Measurements from ENCODE around the gene HINFP.
"Not testable (repeated sequence)": the region's sequence is repeated elsewhere in the genome, so short reads cannot be mapped to it uniquely, and the experiment has no call there.

The HINFP gene

DNA sequence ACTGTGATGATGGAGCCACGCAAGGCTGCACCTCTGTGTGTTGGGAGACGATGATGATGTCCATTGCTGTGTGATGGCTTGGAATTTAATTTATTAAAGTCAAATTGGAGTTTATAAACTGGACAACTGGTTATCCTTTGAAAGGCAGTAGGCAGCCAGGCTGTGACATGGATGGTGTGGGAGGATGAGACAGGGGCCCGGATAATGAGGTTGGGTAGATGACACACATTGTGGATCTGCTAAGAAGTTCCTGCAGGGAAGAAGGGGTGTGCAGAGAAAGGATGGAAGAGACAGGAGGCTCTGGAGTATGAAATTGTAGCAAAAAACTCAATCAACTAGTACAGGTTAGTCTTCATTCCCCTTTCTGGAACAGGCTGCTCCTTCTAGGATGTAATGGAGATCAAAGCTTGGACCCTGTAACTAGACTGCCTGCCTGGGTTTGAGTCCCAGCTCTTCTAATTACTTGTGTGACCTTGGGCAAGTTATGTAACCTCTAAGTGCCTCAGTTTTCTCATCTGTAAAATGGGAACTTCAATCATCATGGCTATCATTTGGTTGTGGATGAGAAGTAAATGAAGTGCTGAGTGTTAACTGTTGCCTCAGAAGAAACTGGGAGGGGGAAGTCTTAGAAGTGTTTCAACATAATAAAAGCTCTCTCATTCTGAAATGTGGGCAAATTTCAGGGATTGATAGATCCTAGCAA lies 4.2 kb upstream of the HINFP start:
- DNase-seq (ENCODE audit: low read depth in 2 of 2): no peak

DNA sequence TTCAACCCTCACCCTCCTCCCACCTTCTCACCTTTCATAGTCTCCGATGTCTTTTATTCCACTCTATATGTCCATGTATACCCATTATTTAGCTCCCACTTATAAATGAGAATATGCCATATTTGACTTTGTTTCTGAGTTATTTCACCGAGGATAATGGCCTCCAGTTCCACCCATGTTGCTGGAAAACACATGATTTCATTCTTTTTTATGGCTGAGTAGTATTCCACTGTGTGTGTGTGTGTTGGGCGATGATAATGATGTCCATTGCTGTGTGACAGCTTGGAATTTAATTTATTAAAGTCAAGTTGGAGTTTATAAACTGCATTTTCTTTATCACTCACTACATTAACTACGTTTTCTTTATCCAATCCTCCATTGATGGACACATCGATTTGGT lies 3.2 kb upstream of the HINFP start:
- no peak for DNase-seq (ENCODE audit: low read depth in 2 of 2)

DNA sequence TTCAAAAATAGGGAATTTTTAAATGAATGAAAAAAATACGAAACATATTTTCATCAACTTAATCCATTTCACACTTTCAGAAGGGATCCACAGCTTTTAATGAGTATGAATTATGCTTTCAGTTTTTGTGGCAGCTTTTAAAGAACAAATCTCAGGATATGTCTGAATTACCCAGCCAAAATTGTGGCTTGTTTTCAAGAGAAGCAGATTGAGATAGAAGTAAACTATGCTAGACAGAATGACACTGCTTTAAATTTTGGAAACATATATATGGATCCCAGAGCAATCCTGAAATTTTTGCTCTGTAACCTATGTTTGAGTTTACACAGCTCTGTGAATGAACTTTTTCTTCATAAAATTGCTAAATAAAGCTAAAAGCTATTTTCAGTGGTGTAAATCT lies 2.4 kb upstream of the HINFP start:
- no peak for DNase-seq (ENCODE audit: low read depth in 2 of 2)

DNA sequence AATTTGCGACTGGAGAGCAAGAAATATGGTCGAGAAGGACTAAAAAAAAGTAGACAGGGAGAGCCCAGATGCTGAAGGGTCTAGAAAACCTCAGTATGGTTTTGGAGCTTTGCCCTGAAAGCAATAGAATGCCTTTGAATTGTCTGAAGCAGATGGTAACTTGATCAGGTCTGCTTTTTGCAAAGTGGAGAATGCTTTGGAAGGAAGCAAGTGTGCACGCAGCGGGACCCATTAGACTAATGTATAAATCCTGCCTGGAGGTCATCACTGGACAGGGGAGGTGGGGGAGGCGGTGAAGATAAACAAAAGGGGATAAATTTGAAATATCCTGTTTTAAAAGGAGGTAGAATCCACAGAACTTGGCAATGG lies 757 bp upstream of the HINFP start:
- no peak for DNase-seq (ENCODE audit: low read depth in 2 of 2)

DNA sequence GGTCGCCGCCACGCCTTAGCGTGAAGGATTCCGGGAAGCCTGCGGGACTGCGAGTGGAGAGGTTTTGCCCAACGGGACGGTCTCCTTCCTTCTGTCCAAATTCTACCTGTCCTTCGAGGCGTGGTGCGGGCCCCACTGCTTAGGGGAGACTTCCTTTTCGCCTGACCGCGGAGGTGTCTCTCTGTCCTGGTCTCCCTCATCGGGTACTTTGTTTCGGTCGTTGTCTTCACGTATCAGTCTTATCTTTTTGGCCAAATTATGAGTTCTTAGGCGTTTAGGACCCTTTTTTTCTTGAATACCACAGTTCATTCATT lies 388 bp downstream of the HINFP start:
- DNase-seq (ENCODE audit: low read depth in 2 of 2): peak in 1 of 2 donors; percentile 14

DNA sequence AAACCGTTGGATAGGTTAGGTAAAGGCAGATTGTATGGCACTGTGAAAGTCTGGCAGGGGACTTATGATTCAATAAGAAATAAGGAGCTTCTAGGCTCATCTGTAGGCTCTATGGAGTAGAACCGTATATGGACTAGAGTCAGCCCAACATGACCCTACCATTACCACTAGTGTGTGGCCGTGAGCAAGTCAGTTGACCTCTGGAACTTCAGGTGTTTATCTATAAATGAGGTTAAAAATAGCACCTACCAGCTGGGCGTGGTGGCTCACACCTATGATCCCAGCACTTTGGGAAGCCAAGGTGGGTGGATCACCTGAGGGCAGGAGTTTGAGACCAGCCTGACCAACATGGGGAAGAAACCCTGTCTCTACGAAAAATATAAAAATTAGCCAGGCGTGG lies 4.4 kb downstream of the HINFP start:
- no peak for DNase-seq (ENCODE audit: low read depth in 2 of 2)

DNA sequence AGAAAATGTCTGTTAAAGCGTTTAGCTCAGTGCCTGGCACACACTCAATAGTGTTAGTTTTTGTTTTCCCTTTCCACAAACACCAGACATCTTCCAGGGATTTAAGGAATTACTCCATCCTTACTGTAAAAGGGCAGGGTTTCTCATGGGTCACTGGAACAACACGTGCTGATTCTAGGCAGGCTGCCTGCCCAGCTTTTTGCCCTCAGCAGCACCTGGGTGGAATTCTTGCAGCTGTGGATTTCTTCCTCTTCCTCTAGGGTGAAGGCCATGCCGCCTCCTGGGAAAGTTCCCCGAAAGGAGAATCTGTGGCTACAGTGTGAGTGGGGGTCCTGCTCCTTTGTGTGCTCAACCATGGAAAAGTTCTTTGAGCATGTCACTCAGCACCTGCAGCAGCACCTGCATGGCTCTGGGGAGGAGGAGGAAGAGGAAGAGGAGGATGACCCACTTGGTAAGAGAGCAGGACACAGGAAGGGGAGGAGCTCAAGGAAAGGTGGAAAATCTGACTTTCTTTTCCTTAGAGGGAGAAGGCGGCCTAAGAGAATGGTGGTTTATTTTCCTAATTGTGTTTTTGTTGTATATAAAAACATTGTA lies 5.4 kb downstream of the HINFP start:
- no peak for DNase-seq (ENCODE audit: low read depth in 2 of 2)

DNA sequence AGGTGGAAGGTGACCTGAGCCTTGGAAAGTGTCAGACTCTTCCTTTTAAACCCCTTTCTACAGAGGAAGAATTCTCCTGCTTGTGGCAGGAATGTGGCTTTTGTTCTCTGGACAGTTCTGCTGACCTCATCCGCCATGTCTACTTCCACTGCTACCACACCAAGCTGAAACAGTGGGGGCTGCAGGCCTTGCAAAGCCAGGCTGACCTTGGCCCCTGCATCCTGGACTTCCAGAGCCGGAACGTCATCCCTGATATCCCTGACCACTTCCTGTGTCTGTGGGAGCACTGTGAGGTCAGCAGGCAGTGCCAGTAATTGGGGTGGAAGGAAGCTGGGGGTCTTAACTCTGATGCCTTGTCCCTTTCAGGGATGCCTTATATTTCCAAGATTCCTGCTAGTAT lies 9.3 kb downstream of the HINFP start:
- no peak for DNase-seq (ENCODE audit: low read depth in 2 of 2)

DNA sequence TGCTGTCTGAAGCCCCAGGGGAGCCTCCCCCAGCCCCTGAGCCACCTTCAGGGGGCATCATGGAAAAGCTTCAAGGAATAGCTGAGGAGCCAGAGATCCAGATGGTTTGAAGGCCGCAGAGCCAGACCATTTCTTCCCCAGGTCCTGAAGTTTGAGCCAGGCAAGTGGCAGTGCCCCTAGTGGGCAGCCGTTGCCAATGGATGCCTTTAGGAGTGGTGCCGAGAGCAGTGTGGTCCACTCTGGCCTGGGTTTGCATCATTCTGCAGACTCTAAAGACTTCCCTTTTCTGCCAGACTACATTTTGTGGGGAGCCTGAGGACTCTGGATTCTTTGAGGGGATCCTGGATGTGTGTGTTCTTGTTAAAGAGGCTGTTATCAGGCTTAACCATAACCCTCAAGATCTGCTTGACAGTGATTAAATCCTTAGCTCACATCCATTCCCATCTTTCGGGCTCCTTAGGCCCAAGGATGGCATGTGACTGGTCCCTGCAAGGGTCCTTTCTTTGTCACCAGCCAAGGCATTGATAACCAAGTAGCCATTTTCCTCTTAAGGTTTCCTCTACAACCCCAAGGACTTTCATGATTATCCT lies 13.1 kb downstream of the HINFP start:
- no peak for DNase-seq (ENCODE audit: low read depth in 2 of 2)

DNA sequence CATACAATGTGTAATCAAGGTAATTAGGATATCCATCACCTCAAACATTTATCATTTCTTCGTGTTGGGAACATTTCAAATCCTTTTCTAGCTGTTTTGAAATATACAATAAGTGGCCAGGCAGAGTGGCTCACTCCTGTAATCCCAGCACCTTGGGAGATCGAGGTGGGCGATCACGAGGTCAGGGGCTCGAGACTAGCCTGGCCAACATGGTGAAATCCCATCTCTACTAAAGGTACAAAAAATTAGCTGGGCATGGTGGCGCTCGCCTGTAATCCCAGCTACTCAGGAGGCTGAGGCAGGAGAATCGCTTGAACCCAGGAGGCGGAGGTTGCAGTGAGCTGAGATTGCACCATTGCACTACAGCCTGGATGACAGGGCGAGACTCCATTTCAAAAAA lies 17.9 kb downstream of the HINFP start:
- DNase-seq (ENCODE audit: low read depth in 2 of 2): not testable (repeated sequence)

DNA sequence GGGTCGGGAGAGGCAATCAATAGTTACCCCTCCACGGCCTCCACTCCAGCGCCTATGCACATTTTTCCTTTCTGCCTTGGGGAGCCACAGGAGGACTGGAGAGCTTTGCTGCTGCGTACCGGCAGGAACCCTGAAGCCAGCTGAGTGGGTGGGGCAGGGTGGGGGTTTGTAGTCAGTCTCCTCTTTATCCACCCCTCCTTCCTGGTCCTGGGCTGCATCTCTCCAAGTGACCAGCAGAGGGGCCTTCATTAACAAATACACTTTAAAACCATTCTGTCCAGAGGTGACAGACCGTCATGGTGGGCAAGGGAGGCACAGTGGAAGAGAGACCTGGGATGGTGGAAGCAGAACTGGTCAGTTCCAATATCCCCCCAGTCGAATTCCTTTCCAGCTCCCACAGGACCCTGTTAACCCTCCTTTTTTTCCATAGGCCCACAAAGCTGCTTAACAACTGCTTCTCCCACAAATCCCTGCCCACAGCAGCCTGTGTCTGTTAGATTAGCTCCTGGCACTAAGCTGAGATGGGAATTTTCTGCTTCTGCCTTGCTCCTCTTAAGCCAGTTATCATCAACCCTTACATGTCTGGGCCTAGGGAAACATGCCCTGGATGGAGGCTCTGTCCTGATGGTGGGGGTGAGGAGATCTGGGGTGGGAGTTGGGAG lies 23.6 kb downstream of the HINFP start:
- DNase-seq (ENCODE audit: low read depth in 2 of 2): no peak

DNA sequence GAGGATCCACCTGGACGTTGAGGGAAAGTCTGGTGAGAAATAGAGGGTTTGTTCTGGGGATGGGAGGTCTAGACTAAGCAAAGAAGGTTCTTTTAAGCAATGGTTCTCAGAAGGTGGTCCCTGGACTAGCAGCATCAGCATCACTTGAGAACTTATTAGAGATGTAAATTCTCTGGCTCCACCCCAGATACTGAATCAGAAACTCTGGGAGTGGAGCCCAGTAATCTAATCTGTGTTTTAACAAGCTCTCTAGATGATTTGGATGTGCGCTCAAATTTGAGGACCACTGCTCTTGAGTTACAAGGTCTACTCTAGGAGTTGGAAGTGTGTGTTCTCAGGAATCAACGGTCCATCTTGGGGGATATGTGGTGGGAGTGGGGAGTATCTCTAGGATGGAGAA lies 24.2 kb downstream of the HINFP start:
- no peak for DNase-seq (ENCODE audit: low read depth in 2 of 2)

DNA sequence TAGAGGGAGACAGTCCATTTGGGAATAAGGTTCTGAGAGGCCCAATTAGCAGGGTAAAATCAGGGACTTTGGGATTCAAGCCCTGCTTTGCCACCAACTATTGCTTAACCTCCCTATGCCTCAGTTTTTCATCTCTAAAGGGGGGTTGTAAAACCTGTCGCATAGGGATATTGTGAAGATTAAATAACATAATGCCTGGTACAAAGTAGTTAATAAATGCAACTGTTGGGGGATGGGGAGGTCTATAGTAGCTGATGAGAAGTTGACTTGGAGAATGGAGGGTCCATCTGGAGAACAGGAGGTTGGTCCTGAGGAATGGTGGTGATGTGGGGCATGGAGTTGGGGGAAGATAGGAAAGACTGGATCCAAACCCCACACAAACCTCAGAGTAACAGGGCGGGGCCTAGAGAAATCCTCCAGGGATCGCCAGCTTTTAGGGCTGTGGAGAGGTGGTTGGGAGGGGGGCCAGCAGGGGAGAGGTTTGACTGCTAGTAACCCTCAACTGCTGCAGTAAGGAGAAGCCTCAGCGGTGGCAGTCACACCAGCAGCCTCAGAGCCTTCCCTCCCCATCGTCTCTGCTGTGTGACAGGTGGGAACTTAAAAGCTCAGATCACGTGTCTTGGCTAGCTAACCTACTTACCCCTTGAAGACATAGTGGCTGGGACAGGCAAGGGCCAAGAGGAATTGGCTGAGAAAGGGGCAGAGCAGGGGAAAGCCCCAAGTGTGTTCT lies 26.4 kb downstream of the HINFP start:
- no peak for DNase-seq (ENCODE audit: low read depth in 2 of 2)

DNA sequence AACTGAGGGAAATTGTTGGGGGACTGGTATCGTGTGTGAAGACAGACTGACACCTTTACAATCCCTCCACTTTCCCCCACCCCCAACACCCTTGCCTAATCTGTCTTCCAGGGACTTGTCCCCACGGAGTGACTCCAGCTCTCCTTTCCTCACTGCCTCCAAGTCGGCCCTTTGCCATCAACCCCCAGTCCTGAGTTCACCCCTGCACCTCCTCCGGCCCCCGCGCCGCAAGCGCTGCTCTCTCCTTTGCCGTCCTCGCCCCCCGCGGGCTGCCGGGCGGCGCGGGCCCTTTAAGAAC lies 27.3 kb downstream of the HINFP start:
- DNase-seq (ENCODE audit: low read depth in 2 of 2): no peak

DNA sequence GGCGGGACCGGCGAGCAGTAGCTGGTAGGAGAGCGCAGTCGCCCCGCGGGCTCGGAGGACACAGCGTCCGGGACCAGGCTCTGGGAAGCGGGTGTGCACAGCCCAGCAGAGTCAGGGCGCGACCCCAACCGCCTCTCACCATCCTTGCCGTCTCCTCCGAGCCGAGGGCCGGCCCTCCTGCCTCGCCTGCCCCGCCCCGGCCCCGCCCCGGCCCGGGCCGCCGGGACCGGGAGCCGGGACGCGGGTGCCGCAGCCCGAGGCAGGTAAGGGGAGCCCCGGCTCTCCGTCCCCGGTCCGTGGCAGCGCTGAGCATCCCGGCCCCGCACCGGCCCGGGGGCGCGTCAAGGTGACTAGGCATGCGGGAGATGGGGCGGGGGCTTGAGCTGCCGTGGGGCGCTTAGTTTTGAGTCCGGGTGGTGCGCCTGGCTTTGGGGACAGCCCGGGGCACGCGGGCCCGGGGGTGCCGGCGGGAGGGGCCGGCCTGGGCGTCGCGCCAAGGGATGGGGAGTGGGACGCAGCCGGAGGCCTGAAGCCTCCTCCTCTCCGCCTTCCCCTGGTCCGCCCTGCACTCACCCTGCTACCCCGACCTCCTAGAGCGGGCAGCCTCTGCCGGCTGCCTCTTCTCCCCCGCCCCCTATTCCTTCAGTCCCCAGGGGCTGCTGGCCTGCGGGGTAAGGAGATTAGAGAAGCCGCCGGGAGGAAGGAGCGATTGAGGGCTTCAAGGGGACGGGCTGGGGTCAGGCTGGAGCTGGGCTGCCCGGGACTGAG lies 27.8 kb downstream of the HINFP start, which contains the start of gene ABCG4:
Gene ABCG4 (plus strand): TSS at position 35 of the 768 bp plus-strand sequence. CDS start 914 bp downstream, outside the sequence.
- no peak for DNase-seq (ENCODE audit: low read depth in 2 of 2)

DNA sequence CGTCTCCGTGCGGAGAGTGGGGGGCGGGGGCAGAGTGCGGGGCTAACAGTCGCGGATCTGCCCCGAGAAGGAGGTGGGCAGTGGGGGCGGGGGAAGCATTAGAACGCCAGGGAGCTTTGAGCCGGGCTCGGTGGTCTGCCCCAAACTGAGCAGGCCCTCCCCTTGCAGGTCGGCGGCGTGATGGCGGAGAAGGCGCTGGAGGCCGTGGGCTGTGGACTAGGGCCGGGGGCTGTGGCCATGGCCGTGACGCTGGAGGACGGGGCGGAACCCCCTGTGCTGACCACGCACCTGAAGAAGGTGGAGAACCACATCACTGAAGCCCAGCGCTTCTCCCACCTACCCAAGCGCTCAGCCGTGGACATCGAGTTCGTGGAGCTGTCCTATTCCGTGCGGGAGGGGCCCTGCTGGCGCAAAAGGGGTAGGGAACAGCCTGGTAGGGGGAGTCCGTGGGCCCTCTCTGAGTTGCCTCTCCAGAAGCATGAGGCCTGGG lies 28.5 kb downstream of the HINFP start:
- no peak for DNase-seq (ENCODE audit: low read depth in 2 of 2)

DNA sequence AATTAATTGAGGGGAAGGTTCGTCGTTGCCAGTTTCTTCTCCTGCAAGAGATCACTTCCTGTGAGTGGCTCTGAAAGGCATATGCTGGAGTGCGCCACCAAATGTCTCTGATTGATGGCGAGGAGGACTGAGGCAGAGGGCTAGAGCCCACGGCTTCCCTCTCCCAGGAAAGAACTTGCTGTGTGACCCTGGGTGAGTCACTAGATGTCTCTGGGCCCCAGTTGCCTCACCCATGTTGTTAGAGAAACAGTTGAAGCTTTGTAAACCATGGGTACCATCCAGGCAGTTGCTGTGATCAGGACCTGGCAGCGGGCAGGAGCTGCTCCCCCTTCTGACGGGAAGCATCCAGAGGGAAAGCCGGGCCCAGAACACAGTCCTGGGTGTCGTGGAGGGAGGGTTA lies 30.7 kb downstream of the HINFP start:
- no peak for DNase-seq (ENCODE audit: low read depth in 2 of 2)

DNA sequence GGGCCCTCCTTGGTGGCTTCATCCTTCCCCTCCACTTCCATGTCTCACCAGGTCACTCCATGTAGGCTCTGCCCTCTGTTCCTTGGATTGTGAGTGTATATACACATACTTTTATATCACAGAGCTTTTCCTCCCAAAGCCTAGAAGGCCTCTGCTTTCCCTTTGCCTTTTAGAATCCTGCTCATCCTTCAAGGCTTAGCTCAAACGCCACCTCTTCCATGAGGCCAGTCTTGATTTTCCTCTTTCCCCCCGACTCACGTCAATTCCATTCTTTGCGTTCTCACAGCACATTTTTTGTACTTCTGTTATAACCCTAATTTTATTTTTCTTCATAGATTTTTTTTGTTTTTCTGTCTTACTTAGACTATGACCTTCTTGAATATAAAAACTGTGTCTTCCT lies 31.2 kb downstream of the HINFP start:
- no peak for DNase-seq (ENCODE audit: low read depth in 2 of 2)

DNA sequence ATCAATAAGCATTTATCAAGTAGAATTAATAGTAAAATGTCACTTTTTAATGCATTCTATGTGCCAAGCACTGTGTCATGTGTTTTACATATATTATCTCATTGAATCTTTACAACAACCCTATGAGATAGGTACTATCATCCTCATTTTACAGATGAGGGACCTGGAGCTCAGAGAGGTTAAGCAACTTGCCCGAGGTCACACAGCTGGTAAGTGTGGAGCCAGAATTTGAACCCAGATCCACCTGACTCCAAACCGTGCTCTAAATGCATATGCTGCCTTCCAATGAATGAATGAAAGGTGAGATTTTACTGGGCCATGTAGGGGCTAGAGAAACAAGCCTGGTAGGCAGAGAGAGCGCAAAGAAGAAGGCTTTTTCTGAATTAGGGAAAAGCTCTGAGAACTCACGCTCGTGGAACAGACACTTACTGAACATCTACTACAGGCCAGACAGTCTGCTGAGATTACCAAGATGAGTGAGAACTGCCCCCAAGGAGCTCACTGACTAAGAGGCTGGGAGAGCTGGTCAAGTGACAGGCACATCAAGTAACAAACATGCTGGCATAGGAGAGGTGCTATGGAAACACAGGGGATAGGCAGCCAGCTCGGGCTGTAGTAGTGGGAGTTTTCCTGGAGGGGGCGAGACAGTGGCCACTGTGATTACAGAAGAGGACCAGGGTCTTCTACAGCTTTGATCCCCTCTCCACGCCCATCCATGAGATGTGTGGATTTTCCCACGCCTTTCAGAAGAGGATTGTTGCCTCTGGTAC lies 31.9 kb downstream of the HINFP start:
- DNase-seq (ENCODE audit: low read depth in 2 of 2): no peak

DNA sequence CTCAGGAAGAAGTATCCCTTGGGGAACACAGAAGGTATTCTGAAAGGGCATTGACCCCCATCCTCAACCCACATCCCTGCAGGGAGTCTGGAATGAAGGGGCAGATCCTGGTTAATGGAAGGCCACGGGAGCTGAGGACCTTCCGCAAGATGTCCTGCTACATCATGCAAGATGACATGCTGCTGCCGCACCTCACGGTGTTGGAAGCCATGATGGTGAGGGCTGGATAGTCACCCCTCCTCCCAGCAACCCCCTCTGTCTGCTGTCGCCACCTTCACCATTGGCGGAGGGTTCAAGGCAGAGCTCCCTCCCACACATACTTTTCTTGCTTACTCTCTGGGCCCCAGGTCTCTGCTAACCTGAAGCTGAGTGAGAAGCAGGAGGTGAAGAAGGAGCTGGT lies 32.8 kb downstream of the HINFP start:
- no peak for DNase-seq (ENCODE audit: low read depth in 2 of 2)
